IMR-90 (cell line): ENCODE results near the gene CCDC148. TPM values are rescaled to one million over a fixed set of nuclear protein-coding genes. Genes with fewer than 3 reads are reported as not detected.
"Not testable (repeated sequence)": the region's sequence is repeated elsewhere in the genome, so short reads cannot be mapped to it uniquely, and the experiment has no call there.

Experiments used
- ATAC-seq: fragments of 200-7000 bp; cut with Tn5 transposase; 2 replicates; pipeline ENCODE4 v1.9.1; 2020; ENCODE audit warnings: low read depth, mild to moderate bottlenecking, moderate library complexity
- BruUV-seq: library from RNA; stranded (reverse); fragments of 400-500 nt; replicated peaks from 2 replicates; lab custom pipeline; 2021; lab: Mats Ljungman, UMichigan
- CTCF ChIA-PET: fragments of 300-600 bp; formaldehyde crosslinking; extraction: SDS; loops from one replicate; lab custom pipeline; 2021; ENCODE audit warnings: antibody characterized with exemption; lab: Yijun Ruan, JAX
- POLR2A ChIA-PET: fragments of 300-600 bp; sonication (Branson Sonifier 250); formaldehyde crosslinking; loops from one replicate; lab custom pipeline; 2022; ENCODE audit warnings: antibody characterized with exemption; ENCODE audit not compliant: unreplicated experiment; lab: Charles Lee
- DNase-seq: peaks from one replicate; pipeline ENCODE4 v3.0.0; 2013
- H2AFZ ChIP-seq: replicated peaks from 2 replicates; pipeline ENCODE3; 2013; ENCODE audit warnings: low read length, mild to moderate bottlenecking; ENCODE audit not compliant: poor library complexity
- H2AK5ac ChIP-seq: 2 replicates; pipeline ENCODE4 v1.6.1; 2013; ENCODE audit warnings: low read depth, low read length, inconsistent platforms
- H2AK9ac ChIP-seq: replicated peaks from 2 replicates; pipeline ENCODE3; 2013; ENCODE audit warnings: mild to moderate bottlenecking, low read depth, low read length, moderate library complexity; ENCODE audit not compliant: poor library complexity
- H2BK120ac ChIP-seq: 2 replicates; pipeline ENCODE4 v1.6.1; 2013; ENCODE audit warnings: low read depth, low read length, inconsistent platforms
- H2BK15ac ChIP-seq: 3 replicates; pipeline ENCODE4 v1.6.1; 2013; ENCODE audit warnings: low read depth, low read length, inconsistent platforms
- H2BK20ac ChIP-seq: 2 replicates; pipeline ENCODE4 v1.6.1; 2013; ENCODE audit warnings: low read depth, mild to moderate bottlenecking, inconsistent platforms, low read length, moderate library complexity
- H2BK5ac ChIP-seq: 2 replicates; pipeline ENCODE4 v1.6.1; 2013; ENCODE audit warnings: mild to moderate bottlenecking, low read depth, low read length, inconsistent platforms; ENCODE audit not compliant: poor library complexity, severe bottlenecking
- H3K14ac ChIP-seq: replicated peaks from 2 replicates; pipeline ENCODE4 v1.6.1; 2013; ENCODE audit warnings: low read depth, low read length, inconsistent platforms
- H3K18ac ChIP-seq: 2 replicates; pipeline ENCODE4 v1.6.1; 2013; ENCODE audit warnings: low read depth, low read length, control low read depth
- H3K23ac ChIP-seq: 2 replicates; pipeline ENCODE4 v1.6.1; 2013; ENCODE audit warnings: low read depth, low read length, inconsistent platforms
- H3K27ac ChIP-seq: 2 replicates; pipeline ENCODE4 v1.5.1; 2013; ENCODE audit warnings: mild to moderate bottlenecking, control low read depth, low read length; ENCODE audit not compliant: insufficient read depth
- H3K27me3 ChIP-seq: 2 replicates; pipeline ENCODE4 v1.6.1; 2013; ENCODE audit warnings: low read length; ENCODE audit not compliant: control insufficient read depth, insufficient read depth
- H3K36me3 ChIP-seq: 2 replicates; pipeline ENCODE4 v1.6.1; 2013; ENCODE audit warnings: low read length, mixed read lengths; ENCODE audit not compliant: control insufficient read depth, insufficient read depth
- H3K4ac ChIP-seq: 2 replicates; pipeline ENCODE4 v1.6.1; 2013; ENCODE audit warnings: low read depth, low read length, inconsistent platforms
- H3K4me1 ChIP-seq: 2 replicates; pipeline ENCODE4 v1.6.1; 2013; ENCODE audit warnings: low read length, mixed read lengths; ENCODE audit not compliant: control insufficient read depth, insufficient read depth
- H3K4me2 ChIP-seq: 2 replicates; pipeline ENCODE4 v1.6.1; 2013; ENCODE audit warnings: low read depth, mild to moderate bottlenecking, control low read depth, low read length, moderate library complexity
- H3K4me3 ChIP-seq: 2 replicates; pipeline ENCODE4 v1.5.1; 2013; ENCODE audit warnings: low read depth, mild to moderate bottlenecking, control low read depth, low read length, moderate library complexity; ENCODE audit not compliant: insufficient read depth
- H3K56ac ChIP-seq: 2 replicates; pipeline ENCODE4 v1.6.1; 2013; ENCODE audit warnings: low read length, inconsistent platforms; ENCODE audit not compliant: insufficient read depth; ENCODE audit errors: extremely low read depth
- H3K79me1 ChIP-seq, 2 experiments: 2 replicates each; pipeline ENCODE4 v1.6.1; 2013; ENCODE audit warnings: low read length in 2 of 2, inconsistent platforms in 1 of 2, low read depth in 1 of 2
- H3K9ac ChIP-seq: 2 replicates; pipeline ENCODE4 v1.6.1; 2013; ENCODE audit warnings: low read depth, low read length, control low read depth
- H3K9me1 ChIP-seq: 2 replicates; pipeline ENCODE4 v1.6.1; 2013; ENCODE audit warnings: low read length, inconsistent platforms; ENCODE audit not compliant: insufficient read depth
- H3K9me3 ChIP-seq: 2 replicates; pipeline ENCODE4 v1.6.1; 2013; ENCODE audit warnings: low read length; ENCODE audit not compliant: control insufficient read depth, insufficient read depth
- H4K20me1 ChIP-seq: 2 replicates; pipeline ENCODE4 v1.6.1; 2013; ENCODE audit warnings: low read length, inconsistent platforms; ENCODE audit not compliant: insufficient read depth
- H4K5ac ChIP-seq: 2 replicates; pipeline ENCODE4 v1.6.1; 2013; ENCODE audit warnings: mild to moderate bottlenecking, low read depth, low read length, control low read depth
- H4K8ac ChIP-seq, 2 experiments: 2 replicates each; pipeline ENCODE4 v1.6.1; 2013; ENCODE audit warnings: low read depth in 2 of 2, low read length in 2 of 2, control low read depth in 1 of 2, inconsistent platforms in 1 of 2
- H4K91ac ChIP-seq: 2 replicates; pipeline ENCODE4 v1.6.1; 2013; ENCODE audit warnings: low read depth, low read length, inconsistent platforms; ENCODE audit not compliant: insufficient read depth
- MAFK ChIP-seq: IDR thresholded peaks from 2 replicates; pipeline ENCODE4 v1.6.1; 2012; ENCODE audit warnings: low read depth, low read length, improper control_type of control experiment
- RFX5 ChIP-seq: IDR thresholded peaks from 2 replicates; pipeline ENCODE4 v1.8.0; 2012; ENCODE audit warnings: low read depth, mild to moderate bottlenecking, low read length, moderate library complexity
- WGBS, 2 experiments: methylation state at CpG; one replicate each; pipeline versions ENCODE4 v1.1.5 to v1.1.7; 2013; ENCODE audit warnings: missing lambda C conversion rate in 2 of 2; ENCODE audit not compliant: insufficient read length in 1 of 2; ENCODE audit errors: extremely low coverage in 2 of 2; 5-methylcytosine and 5-hydroxymethylcytosine counted together
- dilution Hi-C: fragments of 300-500 bp; cut with HindIII; formaldehyde crosslinking; loops from one replicate; pipeline ENCODE4 v1.14.3; 2018; ENCODE audit warnings: low sequenced_read_pairs; ENCODE audit not compliant: unreplicated experiment
- in situ Hi-C: fragments of 300-500 bp; cut with MboI; formaldehyde crosslinking; loops from 3 replicates; pipeline ENCODE4 v1.14.3; 2019; ENCODE audit warnings: low sequenced_read_pairs, inconsistent platforms, mixed read lengths
- intact Hi-C: fragments of 100-400 bp; cut with micrococcal nuclease; formaldehyde crosslinking; loops from 2 replicates; pipeline ENCODE4 v1.10.0; 2022
- polyA plus RNA-seq, 3 experiments: library from polyadenylated mRNA; depleted of rRNA; stranded (reverse); fragments of >200 nt; gene quantifications; 2 replicates each; pipeline ENCODE4 v1.2.3, GENCODE V29; 2012; ENCODE audit warnings: low replicate concordance in 1 of 3
- total RNA-seq: library from RNA; depleted of rRNA; stranded (reverse); fragments of >200 nt; gene quantifications from 2 replicates; pipeline ENCODE4 v1.2.3, GENCODE V29; 2012

The CCDC148 gene
- total and polyA plus RNA-seq, 2 of the 4 experiments (the other 2 are of a cell fraction), result 0.18 to 0.31 TPM

GRCh38 chr2:158473719-158474392 is 17.3 kb upstream of the CCDC148 start:
- Histone ChIP-seq H4K20me1 (no peaks in the 10 kb centered on the region), H2BK5ac (no peak overlapping the region), H3K9ac (no peak overlapping the region), H3K9me3 (no peaks in the 10 kb centered on the region), H3K79me1 (peaks cover 16 to 18% of the 10 kb centered on the region in 2 experiments), H2AFZ (no peak overlapping the region), H4K8ac (no peak overlapping the region), H3K4me3 (no peak overlapping the region), H3K27ac (no peak overlapping the region), H3K4ac (no peak overlapping the region), H3K4me1 (0 out of 2 replicates have a peak, but pooled peaks cover 2% of the 10 kb centered on the region), H4K5ac (no peak overlapping the region), H4K91ac (no peak overlapping the region), H2AK5ac (no peak overlapping the region), H2BK120ac (no peak overlapping the region), H3K56ac (no peak overlapping the region), H3K23ac (no peak overlapping the region), H3K27me3 (no peaks in the 10 kb centered on the region), H2BK20ac (no peak overlapping the region), H3K9me1 (no peaks in the 10 kb centered on the region; the same call in 1 of the 2 replicates), H3K14ac (no peak overlapping the region), H2BK15ac (no peak overlapping the region), H3K36me3 (no peaks in the 10 kb centered on the region), H3K4me2 (no peak overlapping the region), H2AK9ac (no peak overlapping the region), H3K18ac (no peak overlapping the region)
- CTCF ChIA-PET, result interaction anchor here (0.6 to 2.2 kb wide), 2 partner anchors 16 to 651 kb away, joined by 3 to 7 read pairs; no protein-coding TSS in a partner anchor
- ATAC-seq, result no peak
- WGBS, 2 experiments, result 77% methylated on average over 4 of the region's 8 CpGs; no CpG with 5 or more reads in 1 of the 2 experiments
- POLR2A ChIA-PET, result no interaction called here
- BruUV-seq, result no TSS peak
- intact Hi-C loops, result no loop called here
- dilution Hi-C loops, result no loop called here
- no peak for DNase-seq
- TF ChIP-seq MAFK, result 0 out of 2 replicates have a peak, but pooled peaks have one; percentile 61
- TF ChIP-seq RFX5, result no peak
- in situ Hi-C loops, result no loop called here

- BruUV-seq, in situ Hi-C loops, H3K4me3 ChIP-seq: not testable (repeated sequence)
Measured at GRCh38 chr2:158473300-158473699, 16.7 kb upstream of the CCDC148 start.

More at GRCh38 chr2:158473300-158473699, 16.7 kb upstream of the CCDC148 start:
- H3K4me2 ChIP-seq, H3K27me3 ChIP-seq, H3K4me1 ChIP-seq, H4K20me1 ChIP-seq, H4K5ac ChIP-seq, H2AK5ac ChIP-seq, H3K14ac ChIP-seq, H3K9me1 ChIP-seq, intact Hi-C loops, DNase-seq, H2BK120ac ChIP-seq, H4K8ac ChIP-seq, H4K91ac ChIP-seq, H2AK9ac ChIP-seq, H2BK15ac ChIP-seq, ATAC-seq, H2BK20ac ChIP-seq, H3K23ac ChIP-seq, H3K4ac ChIP-seq, H3K36me3 ChIP-seq, H3K9ac ChIP-seq, H3K18ac ChIP-seq, dilution Hi-C loops, H3K27ac ChIP-seq, H2AFZ ChIP-seq, H3K9me3 ChIP-seq, H2BK5ac ChIP-seq, H3K56ac ChIP-seq, POLR2A ChIA-PET: not testable (repeated sequence)
- H3K79me1 ChIP-seq, result peaks cover 18 to 21% of the 10 kb centered on the region in 2 experiments
- CTCF ChIA-PET, result interaction anchor here (0.6 to 2.2 kb wide), 2 partner anchors 16 to 652 kb away, joined by 3 to 7 read pairs; no protein-coding TSS in a partner anchor
- WGBS, 2 experiments, result no CpG with 5 or more reads among the region's 3 CpGs
